ENCODE data around the gene IDE. TPM values are rescaled to one million over a fixed set of nuclear protein-coding genes. Genes with fewer than 3 reads are reported as not detected.

IDE gene
- total RNA-seq, 1 experiment from 2014 or later, result 55.8 TPM

GRCh38 chr10:92592761-92593618 is 19.1 kb upstream of the IDE start, which contains the start of gene KIF11:
Gene KIF11, plus strand, starts transcription at chr10:92593130. Its CDS starts 246 bp downstream, at chr10:92593376.
- BruUV-seq (replicated peaks), result TSS peak; percentile 44
- RAD21 ChIA-PET (ENCODE audit: low non-redundant PET in 1 of 2, low total read pairs in 2 of 2, uncharacterized antibody in 2 of 2, unreplicated experiment in 2 of 2), result no interaction called here
- POLR2A ChIA-PET, result interaction anchor here (2.2 to 2.8 kb wide), 2 partner anchors 12 to 20 kb away, joined by 7 to 29 read pairs; partner anchors contain the start of gene IDE
- peaks cover 50% of the 10 kb centered on the region for H3K79me2 ChIP-seq (ENCODE audit: insufficient read depth, low read length)
- H3K9me3 ChIP-seq (ENCODE audit: control insufficient read depth in 1 of 2, insufficient read depth in 1 of 2, low read depth in 1 of 2, low read length in 2 of 2), result no peaks in the 10 kb centered on the region
- peak within 1 kb of the TSS; percentile 88 for H3K4me2 ChIP-seq (ENCODE audit: low read length)
- H3K27me3 ChIP-seq (ENCODE audit: insufficient read depth, low read length), result no peaks in the 10 kb centered on the region
- intact Hi-C loops (cut with micrococcal nuclease), result loop anchor here (5.0 to 10.0 kb wide), 2 partner anchors 49 to 252 kb away; partner anchors contain the start of gene EXOC6
- no peaks in the 10 kb centered on the region for H4K20me1 ChIP-seq (ENCODE audit: insufficient read depth)
- H3K9ac ChIP-seq (ENCODE audit: low read length), result peak within 1 kb of the TSS; percentile 94
- peaks cover 6 to 19% of the 10 kb centered on the region in 2 experiments; a peak in 3 of 4 replicates for H3K4me1 ChIP-seq (ENCODE audit: control insufficient read depth in 1 of 2, insufficient read depth in 2 of 2, low read length in 2 of 2)
- peak; percentile 93 for DNase-seq (ENCODE audit: low read depth, low spot score)
- peak; percentile 99 for TF ChIP-seq POLR2AphosphoS5 (IDR thresholded peaks at IDR 0.05; ENCODE audit: low read depth, low read length)
- peak; percentile 50 for TF ChIP-seq YY1 (IDR thresholded peaks at IDR 0.05; ENCODE audit: extremely low read depth, insufficient replicate concordance, low read depth, low read length)
- TF ChIP-seq MAX (IDR thresholded peaks at IDR 0.05), result peak; percentile 73
- no peak; the same call in 1 of the 2 replicates for TF ChIP-seq CEBPB (IDR thresholded peaks at IDR 0.05; ENCODE audit: low read depth)
- TF ChIP-seq POLR2A (IDR thresholded peaks at IDR 0.05; ENCODE audit: borderline replicate concordance, extremely low read depth, insufficient read depth, insufficient read length), result peak; percentile 98
- TF ChIP-seq, protein P1, sequence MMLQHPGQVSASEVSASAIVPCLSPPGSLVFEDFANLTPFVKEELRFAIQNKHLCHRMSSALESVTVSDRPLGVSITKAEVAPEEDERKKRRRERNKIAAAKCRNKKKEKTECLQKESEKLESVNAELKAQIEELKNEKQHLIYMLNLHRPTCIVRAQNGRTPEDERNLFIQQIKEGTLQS (IDR thresholded peaks at IDR 0.05), result no peak
- 0 out of 2 replicates have a peak, but pooled peaks have one; percentile 22 for TF ChIP-seq JUND (IDR thresholded peaks at IDR 0.05)
- peak; percentile 54; the same call in 1 of the 2 replicates for TF ChIP-seq EGR1 (IDR thresholded peaks at IDR 0.05; ENCODE audit: low read depth)
- peak; percentile 84 for TF ChIP-seq SP1 (IDR thresholded peaks at IDR 0.05; ENCODE audit: low read depth)
- TF ChIP-seq ZFX (IDR thresholded peaks at IDR 0.05), result peak; percentile 75
- no peak for TF ChIP-seq SRF (IDR thresholded peaks at IDR 0.05; ENCODE audit: low read depth)
- peak; percentile 99 for TF ChIP-seq SIN3A (IDR thresholded peaks at IDR 0.05; ENCODE audit: low read depth)
- H3K27ac ChIP-seq (ENCODE audit: low read depth, low read length), result peak within 1 kb of the TSS; percentile 86
- H3K36me3 ChIP-seq (ENCODE audit: control insufficient read depth in 1 of 2, insufficient read depth in 2 of 2, low read length in 2 of 2), result no peaks in the 10 kb centered on the region
- peak within 1 kb of the TSS; percentile 84 to 92 for H3K4me3 ChIP-seq (replicated peaks in 1 of 2; ENCODE audit: low read depth in 1 of 2, low read length in 2 of 2)
- H3K9me2 ChIP-seq (ENCODE audit: insufficient read depth), result no peaks in the 10 kb centered on the region
- no peak within 1 kb of the TSS for H2AFZ ChIP-seq (ENCODE audit: low read depth, low read length, poor library complexity, severe bottlenecking)
- CTCF ChIA-PET, result no interaction called here
- peak; percentile 78 for ATAC-seq
